Breast epithelium (tissue), 3 donors: Measurements from ENCODE around the gene MACROD2.

Source experiments
- POLR2A ChIP-seq: fragments of 450-650 bp; IDR thresholded peaks from one replicate; pipeline ENCODE4 v1.6.1; 2016; ENCODE audit warnings: antibody characterized with exemption, mild to moderate bottlenecking, moderate library complexity
- POLR2AphosphoS5 ChIP-seq, 3 donors: sonication (generic); formaldehyde crosslinking; IDR thresholded peaks; one replicate each; pipeline ENCODE4 v1.6.1; 2017; ENCODE audit warnings: antibody characterized with exemption in 3 of 3
- TF ChIP-seq, protein P1 (sequence below), 3 donors: fragments of 450-650 bp; IDR thresholded peaks; one replicate each; pipeline ENCODE4 v1.5.1; 2016 to 2017; ENCODE audit warnings: antibody characterized with exemption in 3 of 3, mild to moderate bottlenecking in 3 of 3, moderate library complexity in 3 of 3

DNA sequence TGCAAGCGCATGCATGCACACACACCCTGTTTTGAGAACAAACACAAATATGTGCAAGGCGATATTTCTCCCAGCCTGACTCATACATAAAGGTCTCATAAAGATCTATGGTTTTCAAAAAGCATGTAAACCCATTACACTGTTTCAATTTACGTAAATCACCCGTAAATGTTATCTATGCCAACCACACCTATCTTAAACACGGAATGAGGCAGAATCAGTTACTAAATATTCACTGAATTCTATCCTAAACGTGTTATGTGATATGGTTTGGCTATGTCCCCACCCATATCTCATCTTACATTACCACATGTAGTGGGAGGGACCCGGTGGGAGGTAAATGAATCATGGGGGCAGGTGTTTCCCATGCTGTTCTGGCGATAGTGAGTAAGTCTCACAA is 1956.3 kb downstream of the MACROD2 start:
- TF ChIP-seq, protein P1, sequence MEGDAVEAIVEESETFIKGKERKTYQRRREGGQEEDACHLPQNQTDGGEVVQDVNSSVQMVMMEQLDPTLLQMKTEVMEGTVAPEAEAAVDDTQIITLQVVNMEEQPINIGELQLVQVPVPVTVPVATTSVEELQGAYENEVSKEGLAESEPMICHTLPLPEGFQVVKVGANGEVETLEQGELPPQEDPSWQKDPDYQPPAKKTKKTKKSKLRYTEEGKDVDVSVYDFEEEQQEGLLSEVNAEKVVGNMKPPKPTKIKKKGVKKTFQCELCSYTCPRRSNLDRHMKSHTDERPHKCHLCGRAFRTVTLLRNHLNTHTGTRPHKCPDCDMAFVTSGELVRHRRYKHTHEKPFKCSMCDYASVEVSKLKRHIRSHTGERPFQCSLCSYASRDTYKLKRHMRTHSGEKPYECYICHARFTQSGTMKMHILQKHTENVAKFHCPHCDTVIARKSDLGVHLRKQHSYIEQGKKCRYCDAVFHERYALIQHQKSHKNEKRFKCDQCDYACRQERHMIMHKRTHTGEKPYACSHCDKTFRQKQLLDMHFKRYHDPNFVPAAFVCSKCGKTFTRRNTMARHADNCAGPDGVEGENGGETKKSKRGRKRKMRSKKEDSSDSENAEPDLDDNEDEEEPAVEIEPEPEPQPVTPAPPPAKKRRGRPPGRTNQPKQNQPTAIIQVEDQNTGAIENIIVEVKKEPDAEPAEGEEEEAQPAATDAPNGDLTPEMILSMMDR (IDR thresholded peaks at IDR 0.05): no peak
- TF ChIP-seq POLR2A (no peak), POLR2AphosphoS5 (IDR thresholded peaks at IDR 0.05) (no peak)
